HUES6 (cell line): ENCODE results near the gene TSEN34.
"Not testable (repeated sequence)": the region's sequence is repeated elsewhere in the genome, so short reads cannot be mapped to it uniquely, and the experiment has no call there.

Experiments used
- H3K27ac ChIP-seq: 2 replicates; pipeline ENCODE4 v1.7.0; 2013; ENCODE audit warnings: low read depth, mild to moderate bottlenecking, low read length, inconsistent platforms
- H3K27me3 ChIP-seq: 2 replicates; pipeline ENCODE4 v1.6.1; 2013; ENCODE audit warnings: low read length; ENCODE audit not compliant: control insufficient read depth, insufficient read depth
- H3K36me3 ChIP-seq: 2 replicates; pipeline ENCODE4 v1.6.1; 2013; ENCODE audit warnings: low read length; ENCODE audit not compliant: control insufficient read depth, insufficient read depth
- H3K4me1 ChIP-seq: 2 replicates; pipeline ENCODE4 v1.6.1; 2013; ENCODE audit warnings: low read length; ENCODE audit not compliant: control insufficient read depth, insufficient read depth
- H3K4me3 ChIP-seq: 2 replicates; pipeline ENCODE4 v1.5.1; 2013; ENCODE audit warnings: low read depth, low read length
- H3K9ac ChIP-seq: one replicate; pipeline ENCODE4 v1.6.1; 2013; ENCODE audit warnings: mild to moderate bottlenecking, low read length
- H3K9me3 ChIP-seq: 2 replicates; pipeline ENCODE4 v1.6.1; 2013; ENCODE audit warnings: low read depth, low read length; ENCODE audit not compliant: control insufficient read depth, insufficient read depth

Gene TSEN34

DNA sequence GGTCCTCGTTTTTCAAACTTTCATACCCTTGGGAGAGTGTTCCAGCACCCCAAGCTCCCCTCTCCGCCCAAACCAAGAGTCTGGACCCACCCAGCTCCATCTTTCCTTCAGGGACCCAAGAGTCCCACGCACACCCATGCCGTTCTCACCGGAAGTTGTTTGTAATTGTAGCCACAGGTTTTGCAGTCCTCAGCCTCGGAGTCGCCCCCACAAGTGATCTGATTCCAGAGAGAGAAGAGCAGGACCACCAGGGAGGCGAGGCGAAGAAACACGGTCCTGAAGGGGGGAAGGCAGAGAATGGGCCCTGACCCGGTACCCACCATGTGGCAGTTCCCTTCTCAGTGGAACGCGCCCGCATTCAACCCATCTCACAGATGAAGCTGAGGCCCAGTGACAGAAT is 28.2 kb upstream of the TSEN34 start:
- Histone ChIP-seq H3K27ac (no peak overlapping the region), H3K4me1 (peaks cover 20% of the 10 kb centered on the region), H3K9me3 (no peaks in the 10 kb centered on the region), H3K27me3 (peaks cover 9% of the 10 kb centered on the region), H3K4me3 (peak overlapping the region; percentile 75; the same call in 1 of the 2 replicates), H3K36me3 (peaks cover 4% of the 10 kb centered on the region; the same call in 1 of the 2 replicates), H3K9ac (no peak overlapping the region)

DNA sequence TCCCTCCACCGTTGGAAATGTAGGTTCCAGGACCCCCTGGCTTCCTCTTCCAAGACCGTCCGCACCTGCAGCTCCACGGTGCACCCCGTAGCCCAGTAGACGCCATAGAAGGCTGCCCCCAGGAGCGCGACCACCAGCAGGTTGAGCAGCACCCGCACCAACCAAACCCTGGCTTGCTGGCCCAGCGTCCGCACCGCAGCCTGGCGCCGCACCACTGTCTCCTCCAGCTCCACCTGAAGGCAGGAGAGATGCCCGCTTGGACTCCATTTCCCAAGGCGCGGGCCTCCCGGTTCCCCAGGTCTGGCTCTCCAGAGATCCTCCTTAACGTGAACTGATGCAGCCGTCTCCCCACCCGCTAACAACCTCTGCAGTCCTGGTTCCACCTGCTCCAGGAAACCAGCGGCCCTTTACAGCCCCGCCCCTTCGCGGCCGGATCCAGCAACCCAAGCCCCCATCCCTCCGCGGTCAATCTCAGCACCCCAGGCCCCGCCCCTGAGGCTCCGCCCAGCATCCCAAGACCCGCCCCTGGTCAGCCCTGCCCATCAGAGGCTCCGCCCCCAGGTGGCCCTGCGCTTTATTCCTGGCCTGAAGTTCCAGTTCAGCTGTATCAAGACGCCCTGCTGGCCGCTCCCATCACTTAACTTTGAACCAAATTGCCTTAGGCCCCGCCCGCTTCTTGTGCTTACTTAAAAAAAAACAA is 26.6 kb upstream of the TSEN34 start:
- peaks cover 9% of the 10 kb centered on the region for H3K27me3 ChIP-seq
- H3K9me3 ChIP-seq: no peaks in the 10 kb centered on the region
- no peak overlapping the region for H3K27ac ChIP-seq
- H3K4me1 ChIP-seq: peaks cover 15% of the 10 kb centered on the region
- peak overlapping the region; percentile 57 for H3K4me3 ChIP-seq
- no peak overlapping the region for H3K9ac ChIP-seq
- H3K36me3 ChIP-seq: no peaks in the 10 kb centered on the region

DNA sequence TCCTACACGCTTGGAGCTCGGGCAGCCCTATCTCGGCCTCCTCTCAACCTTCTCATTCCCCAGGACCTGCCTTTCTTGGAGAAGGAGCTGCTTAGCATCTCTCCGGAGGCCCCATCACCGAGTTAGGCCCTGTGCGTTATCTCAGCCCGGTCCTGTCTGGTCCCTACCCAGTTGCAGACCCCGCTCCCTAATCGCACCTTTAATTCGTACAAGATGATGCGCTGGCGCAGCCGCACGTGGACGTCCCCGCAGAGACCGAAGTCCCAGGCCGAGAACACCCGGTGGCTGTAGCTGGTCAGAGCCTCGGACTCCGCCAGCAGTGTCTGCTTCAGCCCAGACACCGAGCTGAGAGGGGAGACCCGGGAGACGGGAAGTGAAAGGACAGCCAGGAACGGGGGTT is 25.9 kb upstream of the TSEN34 start:
- no peaks in the 10 kb centered on the region for H3K36me3 ChIP-seq
- H3K9me3 ChIP-seq: no peaks in the 10 kb centered on the region
- H3K27ac ChIP-seq: no peak overlapping the region
- no peak overlapping the region for H3K9ac ChIP-seq
- peaks cover 9% of the 10 kb centered on the region for H3K27me3 ChIP-seq
- H3K4me3 ChIP-seq: no peak overlapping the region
- H3K4me1 ChIP-seq: peaks cover 15% of the 10 kb centered on the region

- no peak overlapping the region for H3K27ac ChIP-seq
- H3K4me3 ChIP-seq: no peak overlapping the region
- peaks cover 5% of the 10 kb centered on the region; the same call in 1 of the 2 replicates for H3K27me3 ChIP-seq
- H3K9me3 ChIP-seq: no peaks in the 10 kb centered on the region
- no peak overlapping the region for H3K9ac ChIP-seq
- H3K4me1 ChIP-seq: peaks cover 16% of the 10 kb centered on the region
- H3K36me3 ChIP-seq: no peaks in the 10 kb centered on the region
Measured at GRCh38 chr19:54168174-54168917, 22.8 kb upstream of the TSEN34 start.

GRCh38 chr19:54169149-54169740 is 21.9 kb upstream of the TSEN34 start:
- Histone ChIP-seq H3K36me3 (no peaks in the 10 kb centered on the region), H3K4me1 (peaks cover 21% of the 10 kb centered on the region), H3K9ac (no peak overlapping the region), H3K27me3 (no peaks in the 10 kb centered on the region; the same call in 1 of the 2 replicates), H3K4me3 (no peak overlapping the region), H3K27ac (no peak overlapping the region), H3K9me3 (no peaks in the 10 kb centered on the region)

DNA sequence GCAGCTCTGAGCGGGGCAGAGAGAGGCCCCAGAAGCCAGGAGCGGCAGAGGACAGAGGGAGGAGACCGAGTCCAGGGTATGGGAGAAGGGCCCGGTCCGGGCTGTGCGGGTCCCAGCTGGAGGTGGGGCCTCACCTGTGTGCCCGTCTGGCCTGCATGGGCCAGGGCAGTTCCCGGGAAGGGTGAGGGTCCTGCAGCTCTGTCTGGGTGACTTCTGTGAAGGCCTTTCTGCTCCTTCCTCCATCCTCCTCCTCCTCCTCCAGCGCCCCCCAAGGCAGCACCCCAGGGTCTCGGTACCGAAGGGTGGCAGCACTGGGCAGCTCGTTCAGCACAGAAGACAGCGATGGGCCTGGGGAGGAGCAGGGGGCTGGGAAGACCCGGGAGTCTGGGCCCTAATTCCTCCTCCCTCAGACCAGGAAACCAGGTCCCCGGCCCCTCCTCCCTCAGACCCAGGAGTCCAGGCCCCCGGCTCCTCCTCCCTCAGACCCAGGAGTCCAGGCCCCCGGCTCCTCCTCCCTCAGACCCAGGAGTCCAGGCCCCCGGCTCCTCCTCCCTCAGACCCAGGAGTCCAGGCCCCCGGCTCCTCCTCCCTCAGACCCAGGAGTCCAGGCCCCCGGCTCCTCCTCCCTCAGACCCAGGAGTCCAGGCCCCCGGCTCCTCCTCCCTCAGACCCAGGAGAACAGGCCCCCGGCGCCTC is 19.2 kb upstream of the TSEN34 start:
- H3K4me3 ChIP-seq, H3K9ac ChIP-seq, H3K9me3 ChIP-seq, H3K36me3 ChIP-seq, H3K27ac ChIP-seq, H3K27me3 ChIP-seq: not testable (repeated sequence)
- H3K4me1 ChIP-seq: peaks cover 20% of the 10 kb centered on the region

DNA sequence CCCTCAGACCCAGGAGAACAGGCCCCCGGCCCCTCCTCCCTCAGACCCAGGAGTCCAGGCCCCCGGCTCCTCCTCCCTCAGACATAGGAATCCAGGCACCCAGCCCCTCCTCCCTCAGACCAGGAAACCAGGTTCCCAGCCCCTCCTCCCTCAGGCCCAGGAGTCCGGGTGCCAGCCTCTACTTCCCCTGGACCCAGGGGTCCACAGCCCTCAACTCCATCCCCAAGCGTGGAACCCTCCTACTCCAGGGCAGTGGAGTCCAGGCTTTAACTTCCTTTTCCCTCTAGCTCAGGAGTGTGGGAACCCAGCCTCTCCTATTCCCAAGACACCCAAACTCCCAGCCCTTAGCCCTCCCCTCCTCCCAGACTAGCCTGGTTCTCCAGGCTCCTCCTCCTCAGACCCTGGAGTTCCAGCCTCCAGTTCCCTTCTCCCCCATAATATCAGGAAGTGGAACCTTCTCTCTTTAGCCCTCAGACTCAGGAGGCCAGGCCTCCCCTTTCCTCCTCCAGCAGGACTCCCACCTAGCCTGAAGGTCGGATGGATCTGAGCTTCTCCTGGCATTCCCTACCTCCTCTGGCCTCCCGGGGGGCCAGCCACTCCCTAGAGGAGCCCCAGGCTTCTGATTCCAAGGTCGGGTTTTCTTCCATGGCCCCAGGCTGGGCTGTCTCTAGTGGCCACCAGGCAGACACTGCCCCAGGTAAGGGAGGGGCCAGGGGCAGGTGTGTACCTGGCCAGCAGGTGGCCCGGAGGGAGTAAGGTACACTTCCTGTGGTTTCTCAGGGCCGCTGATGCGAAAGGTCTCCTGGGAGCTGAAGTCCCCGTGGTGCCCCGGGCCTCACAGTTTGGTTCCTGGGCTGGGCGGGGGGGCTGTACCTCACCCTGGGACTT is 18.4 kb upstream of the TSEN34 start, which contains the start of gene TMC4:
Gene TMC4 (minus strand): TSS at position 690 of the 888 bp plus-strand sequence. CDS start 43 bp downstream, at position 647.
- Histone ChIP-seq H3K9ac (peak within 1 kb of the TSS; percentile 61), H3K4me3 (peak within 1 kb of the TSS; percentile 71), H3K27ac (peak within 1 kb of the TSS; percentile 86), H3K27me3 (no peaks in the 10 kb centered on the region), H3K36me3 (peaks cover 7% of the 10 kb centered on the region), H3K9me3 (no peaks in the 10 kb centered on the region), H3K4me1 (peaks cover 20% of the 10 kb centered on the region)

DNA sequence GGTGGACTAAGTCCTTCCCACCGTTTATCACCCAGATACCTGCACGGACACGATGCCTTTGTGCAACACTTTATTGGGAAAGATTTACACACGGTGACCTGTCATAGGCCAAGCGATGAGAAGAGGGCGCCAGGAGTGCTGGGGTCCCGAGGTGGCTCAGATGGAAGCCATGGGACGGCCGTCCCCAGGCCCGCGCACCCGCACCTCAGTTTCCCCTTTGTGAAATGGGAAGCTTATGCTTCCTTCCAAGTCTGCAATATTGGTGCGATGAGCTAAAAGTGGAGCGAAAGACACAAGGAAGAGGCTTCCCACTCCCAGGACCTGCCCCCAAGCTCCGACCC is 17.8 kb upstream of the TSEN34 start:
- Histone ChIP-seq H3K36me3 (peaks cover 7% of the 10 kb centered on the region), H3K9ac (no peak overlapping the region), H3K4me3 (peak overlapping the region; percentile 71), H3K27ac (no peak overlapping the region), H3K9me3 (no peaks in the 10 kb centered on the region), H3K27me3 (no peaks in the 10 kb centered on the region), H3K4me1 (peaks cover 18% of the 10 kb centered on the region)

DNA sequence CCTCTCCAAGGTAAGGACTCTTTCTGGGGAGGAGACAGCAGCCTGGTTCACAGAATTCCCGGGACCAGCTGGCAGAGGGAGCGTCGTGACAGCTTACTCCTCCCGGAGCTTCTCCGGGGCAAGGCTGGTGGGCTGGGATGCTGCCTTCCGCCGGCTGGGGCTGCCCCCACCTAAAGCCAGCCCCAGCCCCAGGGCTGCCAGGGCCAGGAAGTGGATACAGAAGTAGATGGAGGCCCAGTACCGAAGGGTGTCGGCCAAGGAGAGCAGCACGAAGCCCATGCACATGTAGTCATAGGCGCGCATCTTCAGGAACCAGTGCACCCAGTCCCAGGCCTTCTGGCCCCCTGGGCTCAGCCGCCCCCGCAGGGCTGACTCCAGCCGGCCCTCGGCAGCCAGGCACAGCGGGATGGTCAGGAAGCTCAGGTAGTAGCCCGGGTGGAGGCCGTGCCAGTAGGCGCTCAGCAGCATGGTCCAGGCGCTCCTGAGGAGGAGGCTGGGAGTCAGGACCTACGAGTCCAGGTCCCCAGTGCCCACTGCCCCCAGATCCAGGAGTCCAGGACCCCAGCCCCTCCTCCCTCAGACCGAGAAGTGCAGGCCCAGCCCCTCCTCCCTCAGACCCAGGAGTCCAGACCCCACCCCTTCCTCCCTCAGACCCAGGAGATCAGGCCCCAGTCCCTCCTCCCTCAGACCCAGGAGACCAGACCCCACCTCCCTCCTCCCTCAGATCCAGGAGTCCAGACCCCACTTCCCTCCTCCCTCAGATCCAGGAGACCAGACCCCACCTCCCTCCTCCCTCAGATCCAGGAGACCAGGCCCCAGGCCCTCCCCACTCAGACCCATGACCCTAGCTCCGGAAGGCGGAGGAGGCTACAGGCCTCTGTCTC is 16.9 kb upstream of the TSEN34 start:
- Histone ChIP-seq H3K4me3 (no peak overlapping the region), H3K27ac (no peak overlapping the region), H3K9ac (no peak overlapping the region), H3K4me1 (peaks cover 17% of the 10 kb centered on the region), H3K36me3 (peaks cover 13% of the 10 kb centered on the region), H3K27me3 (no peaks in the 10 kb centered on the region), H3K9me3 (no peaks in the 10 kb centered on the region)
